Sigmoid colon (tissue), 4 donors: ENCODE data around the gene DDR2.
A peak's percentile ranks its signal among the peaks of the same experiment; 100 is the strongest.

Source experiments
- CTCF ChIP-seq, 4 experiments: fragments of 450-650 bp in 3 of 4; fragments of 200-600 bp in 1 of 4; IDR thresholded peaks; one replicate each; pipeline ENCODE4 v1.5.1; 2016 to 2019; ENCODE audit warnings: antibody characterized with exemption in 4 of 4, mild to moderate bottlenecking in 3 of 4, moderate library complexity in 2 of 4
- POLR2A ChIP-seq, 2 donors: fragments of 450-650 bp; IDR thresholded peaks; one replicate each; pipeline ENCODE4 v1.6.1; 2016; ENCODE audit warnings: antibody characterized with exemption in 2 of 2, mild to moderate bottlenecking in 2 of 2, moderate library complexity in 2 of 2
- POLR2AphosphoS5 ChIP-seq, 4 donors: sonication (generic); formaldehyde crosslinking; IDR thresholded peaks; one replicate each; pipeline ENCODE4 v1.6.1; 2017; ENCODE audit warnings: antibody characterized with exemption in 4 of 4

- no peak for TF ChIP-seq CTCF (IDR thresholded peaks at IDR 0.05)
- TF ChIP-seq POLR2A (IDR thresholded peaks at IDR 0.05) = no peak
- TF ChIP-seq POLR2AphosphoS5 (IDR thresholded peaks at IDR 0.05) = peak; percentile 18 to 86 (median 27)
These were observed 43.8 kb downstream of the DDR2 start for GRCh38 chr1:162676087-162676486.
